GM12892 (cell line): Measurements from ENCODE around the gene PIK3C2G.

Experiments used
- POLR2A ChIP-seq: IDR thresholded peaks from 2 replicates; pipeline ENCODE4 v1.6.1; 2011; ENCODE audit warnings: low read depth, low read length, control low read depth
- POLR2AphosphoS5 ChIP-seq: IDR thresholded peaks from 2 replicates; pipeline ENCODE4 v1.6.1; 2011; ENCODE audit warnings: low read depth, low read length, control low read depth
- TAF1 ChIP-seq: IDR thresholded peaks from 2 replicates; pipeline ENCODE4 v1.6.1; 2011; ENCODE audit warnings: low read depth, mild to moderate bottlenecking, control low read depth, low read length, borderline replicate concordance

- TF ChIP-seq POLR2A, result no peak
- TF ChIP-seq POLR2AphosphoS5, result no peak
- TF ChIP-seq TAF1, result no peak
Observed at GRCh38 chr12:18683327-18684013, 422.2 kb downstream of the PIK3C2G start.
